ES-I3 (cell line): Measurements from ENCODE around the gene LASP1NB.

Experiments used
- H3K36me3 ChIP-seq: 2 replicates; pipeline ENCODE4 v1.6.1; 2013; ENCODE audit warnings: mild to moderate bottlenecking, low read length, control low read depth, moderate library complexity; ENCODE audit not compliant: insufficient read depth
- H3K4me1 ChIP-seq: 2 replicates; pipeline ENCODE4 v1.6.1; 2013; ENCODE audit warnings: mild to moderate bottlenecking, control low read depth, low read length; ENCODE audit not compliant: insufficient read depth
- H3K9ac ChIP-seq: 2 replicates; pipeline ENCODE4 v1.6.1; 2013; ENCODE audit warnings: low read depth, mild to moderate bottlenecking, low read length, moderate library complexity
- H3K9me3 ChIP-seq: 2 replicates; pipeline ENCODE4 v1.6.1; 2013; ENCODE audit warnings: mild to moderate bottlenecking, low read length, moderate library complexity; ENCODE audit not compliant: control insufficient read depth, insufficient read depth

LASP1NB gene

GRCh38 chr17:38925263-38925995 is at the start of gene LASP1NB:
LASP1NB (plus strand) TSS chr17:38925614.
- peaks cover 20% of the 10 kb centered on the region for H3K4me1 ChIP-seq
- no peaks in the 10 kb centered on the region for H3K9me3 ChIP-seq
- H3K9ac ChIP-seq = peak within 1 kb of the TSS; percentile 60; the same call in 1 of the 2 replicates
- no peaks in the 10 kb centered on the region for H3K36me3 ChIP-seq

GRCh38 chr17:38877130-38877851 is 48.1 kb upstream of the LASP1NB start:
- no peak overlapping the region for H3K9ac ChIP-seq
- 0 out of 2 replicates have a peak, but pooled peaks cover 4% of the 10 kb centered on the region for H3K36me3 ChIP-seq
- peaks cover 85% of the 10 kb centered on the region for H3K4me1 ChIP-seq
- H3K9me3 ChIP-seq = no peaks in the 10 kb centered on the region

- Histone ChIP-seq H3K9me3 (no peaks in the 10 kb centered on the region), H3K9ac (peak overlapping the region; percentile 38; the same call in 1 of the 2 replicates), H3K4me1 (peaks cover 76% of the 10 kb centered on the region), H3K36me3 (0 out of 2 replicates have a peak, but pooled peaks cover 4% of the 10 kb centered on the region)
Observed at GRCh38 chr17:38879878-38880665, 45.3 kb upstream of the LASP1NB start.

GRCh38 chr17:38881600-38882191 is 43.7 kb upstream of the LASP1NB start:
- Histone ChIP-seq H3K9ac (no peak overlapping the region), H3K4me1 (peaks cover 76% of the 10 kb centered on the region)

GRCh38 chr17:38882870-38883269 is 42.5 kb upstream of the LASP1NB start:
- no peak overlapping the region for H3K9ac ChIP-seq
- peaks cover 66% of the 10 kb centered on the region for H3K4me1 ChIP-seq
- H3K36me3 ChIP-seq = 0 out of 2 replicates have a peak, but pooled peaks cover 4% of the 10 kb centered on the region
- H3K9me3 ChIP-seq = no peaks in the 10 kb centered on the region

More at GRCh38 chr17:38881600-38882191, 43.7 kb upstream of the LASP1NB start:
- 0 out of 2 replicates have a peak, but pooled peaks cover 4% of the 10 kb centered on the region for H3K36me3 ChIP-seq
- H3K9me3 ChIP-seq = no peaks in the 10 kb centered on the region

- no peak overlapping the region; the same call in 1 of the 2 replicates for H3K9ac ChIP-seq
- H3K36me3 ChIP-seq = 0 out of 2 replicates have a peak, but pooled peaks cover 4% of the 10 kb centered on the region
- H3K4me1 ChIP-seq = peaks cover 56% of the 10 kb centered on the region
- H3K9me3 ChIP-seq = no peaks in the 10 kb centered on the region
Observed at GRCh38 chr17:38883592-38884526, 41.6 kb upstream of the LASP1NB start.

GRCh38 chr17:38885044-38885727 is 40.2 kb upstream of the LASP1NB start:
- H3K9ac ChIP-seq = no peak overlapping the region
- 0 out of 2 replicates have a peak, but pooled peaks cover 6% of the 10 kb centered on the region for H3K36me3 ChIP-seq
- H3K9me3 ChIP-seq = no peaks in the 10 kb centered on the region
- peaks cover 45% of the 10 kb centered on the region for H3K4me1 ChIP-seq

- H3K9ac ChIP-seq = no peak overlapping the region
- 0 out of 2 replicates have a peak, but pooled peaks cover 6% of the 10 kb centered on the region for H3K36me3 ChIP-seq
- peaks cover 37% of the 10 kb centered on the region for H3K4me1 ChIP-seq
- no peaks in the 10 kb centered on the region for H3K9me3 ChIP-seq
Observed at GRCh38 chr17:38885728-38886642, 39.4 kb upstream of the LASP1NB start.

GRCh38 chr17:38886643-38887010 is 38.8 kb upstream of the LASP1NB start:
- H3K4me1 ChIP-seq = peaks cover 31% of the 10 kb centered on the region
- 0 out of 2 replicates have a peak, but pooled peaks cover 2% of the 10 kb centered on the region for H3K36me3 ChIP-seq
- H3K9me3 ChIP-seq = no peaks in the 10 kb centered on the region
- no peak overlapping the region for H3K9ac ChIP-seq

- H3K9me3 ChIP-seq = no peaks in the 10 kb centered on the region
- H3K36me3 ChIP-seq = 0 out of 2 replicates have a peak, but pooled peaks cover 2% of the 10 kb centered on the region
- no peak overlapping the region for H3K9ac ChIP-seq
- peaks cover 15% of the 10 kb centered on the region for H3K4me1 ChIP-seq
Observed at GRCh38 chr17:38888842-38889241, 36.6 kb upstream of the LASP1NB start.

- peaks cover 11% of the 10 kb centered on the region for H3K4me1 ChIP-seq
- H3K9ac ChIP-seq = no peak overlapping the region
- H3K36me3 ChIP-seq = 0 out of 2 replicates have a peak, but pooled peaks cover 2% of the 10 kb centered on the region
- no peaks in the 10 kb centered on the region for H3K9me3 ChIP-seq
Observed at GRCh38 chr17:38889745-38890409, 35.5 kb upstream of the LASP1NB start.
